Measurements from ENCODE around the gene ZSWIM7. TPM values are rescaled to one million over a fixed set of nuclear protein-coding genes. Genes with fewer than 3 reads are reported as not detected.

Gene ZSWIM7
- total RNA-seq, 2 experiments from 2014 or later: 14.5 to 18.2 TPM

DNA sequence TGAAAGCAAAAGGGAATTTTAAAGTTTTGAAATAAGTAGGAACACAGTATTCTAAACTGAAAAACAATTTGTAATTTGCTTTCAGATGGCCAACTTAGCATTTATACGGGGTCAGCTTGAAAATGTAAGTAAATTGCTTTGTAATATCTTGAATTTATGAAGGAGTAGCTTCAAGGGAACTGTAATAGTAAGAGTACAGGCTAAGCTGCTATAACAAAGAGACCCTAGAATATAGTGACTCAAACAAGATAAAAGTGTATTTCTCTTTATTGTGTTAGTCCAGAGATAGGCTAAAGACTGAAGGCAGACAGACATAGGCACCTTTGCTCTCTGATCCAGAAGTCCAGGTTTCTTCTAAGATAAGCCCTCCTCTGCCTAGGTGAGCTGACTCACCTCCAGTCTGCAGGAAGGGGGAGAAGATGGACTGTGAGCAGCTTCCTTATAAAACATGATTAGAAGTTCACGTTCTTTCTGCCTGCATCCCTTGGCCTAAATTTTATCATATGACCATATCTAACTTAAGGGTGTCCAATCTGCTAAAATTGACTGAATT, 3.3 kb upstream of the ZSWIM7 start:
- CTCF ChIA-PET: interaction anchor here (1.0 kb wide), 1 partner anchor 58 kb away, joined by 3 read pairs; the partner anchor contains the start of gene ADORA2B
- DNase-seq (no peak), ATAC-seq (no peak)
- POLR2A ChIA-PET: interaction anchor here (0.7 kb wide), 2 partner anchors 19 to 423 kb away, joined by 3 read pairs; no protein-coding TSS in a partner anchor
- no peaks in the 10 kb centered on the region for H3K27me3 Mint-ChIP-seq
- TF ChIP-seq, protein P1, sequence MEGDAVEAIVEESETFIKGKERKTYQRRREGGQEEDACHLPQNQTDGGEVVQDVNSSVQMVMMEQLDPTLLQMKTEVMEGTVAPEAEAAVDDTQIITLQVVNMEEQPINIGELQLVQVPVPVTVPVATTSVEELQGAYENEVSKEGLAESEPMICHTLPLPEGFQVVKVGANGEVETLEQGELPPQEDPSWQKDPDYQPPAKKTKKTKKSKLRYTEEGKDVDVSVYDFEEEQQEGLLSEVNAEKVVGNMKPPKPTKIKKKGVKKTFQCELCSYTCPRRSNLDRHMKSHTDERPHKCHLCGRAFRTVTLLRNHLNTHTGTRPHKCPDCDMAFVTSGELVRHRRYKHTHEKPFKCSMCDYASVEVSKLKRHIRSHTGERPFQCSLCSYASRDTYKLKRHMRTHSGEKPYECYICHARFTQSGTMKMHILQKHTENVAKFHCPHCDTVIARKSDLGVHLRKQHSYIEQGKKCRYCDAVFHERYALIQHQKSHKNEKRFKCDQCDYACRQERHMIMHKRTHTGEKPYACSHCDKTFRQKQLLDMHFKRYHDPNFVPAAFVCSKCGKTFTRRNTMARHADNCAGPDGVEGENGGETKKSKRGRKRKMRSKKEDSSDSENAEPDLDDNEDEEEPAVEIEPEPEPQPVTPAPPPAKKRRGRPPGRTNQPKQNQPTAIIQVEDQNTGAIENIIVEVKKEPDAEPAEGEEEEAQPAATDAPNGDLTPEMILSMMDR (IDR thresholded peaks at IDR 0.05): no peak
- intact Hi-C loops (cut with micrococcal nuclease): loop anchor here (10.0 kb wide), 1 partner anchor 178 kb away; no protein-coding TSS in a partner anchor
- H3K36me3 Mint-ChIP-seq (ENCODE audit: low read depth): peaks cover 64% of the 10 kb centered on the region
- peaks cover 9% of the 10 kb centered on the region for H3K9me3 Mint-ChIP-seq
- H3K4me3 Mint-ChIP-seq: no peak overlapping the region
- H3K4me1 Mint-ChIP-seq (ENCODE audit: low read depth): peaks cover 35% of the 10 kb centered on the region
- H3K27ac Mint-ChIP-seq: no peak overlapping the region

DNA sequence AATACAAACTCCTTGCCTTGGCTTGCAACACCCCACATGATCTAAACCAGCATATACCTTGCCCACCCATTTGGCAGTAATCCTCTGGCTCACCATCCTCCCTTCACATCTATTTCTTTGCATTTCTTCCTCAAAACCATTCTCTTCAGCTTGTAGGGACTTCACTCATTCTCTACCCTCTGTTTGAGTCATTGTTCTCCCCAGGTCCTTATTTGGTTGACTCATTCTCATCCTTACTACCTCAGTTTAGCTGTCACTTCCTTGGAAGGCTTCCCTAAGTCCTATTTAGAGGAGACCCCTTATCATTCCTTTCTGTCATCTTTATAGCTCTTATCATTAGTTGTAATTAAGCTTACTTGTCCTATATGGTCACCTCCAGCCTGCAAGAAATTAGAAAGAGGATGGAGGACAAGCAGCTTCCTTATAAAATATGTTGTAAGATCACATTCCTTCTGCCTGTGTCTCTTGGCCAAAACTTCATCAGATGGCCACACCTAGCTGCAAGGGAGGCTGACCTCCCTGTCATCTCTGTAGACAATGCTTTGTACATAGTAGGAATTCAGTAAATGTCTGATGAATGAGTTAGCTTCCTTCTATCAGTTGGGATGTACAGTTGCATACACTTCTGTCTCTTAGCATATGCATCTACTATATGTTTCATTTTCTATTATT, 1.9 kb upstream of the ZSWIM7 start:
- Mint-ChIP-seq H3K36me3 (ENCODE audit: low read depth) (peaks cover 57% of the 10 kb centered on the region), H3K9me3 (peaks cover 9% of the 10 kb centered on the region), H3K4me1 (ENCODE audit: low read depth) (peaks cover 30% of the 10 kb centered on the region), H3K4me3 (peak overlapping the region; percentile 96), H3K27ac (peak overlapping the region; percentile 92), H3K27me3 (no peaks in the 10 kb centered on the region)
- TF ChIP-seq, protein P1 (IDR thresholded peaks at IDR 0.05): no peak
- ChIA-PET POLR2A (interaction anchor here (0.6 to 2.5 kb wide), 6 partner anchors 10 to 46 kb away, joined by 3 to 9 read pairs (median 4); no protein-coding TSS in a partner anchor), CTCF (interaction anchor here (0.6 kb wide), 1 partner anchor 13 kb away, joined by 3 read pairs; no protein-coding TSS in a partner anchor)
- ATAC-seq (no peak), DNase-seq (peak; percentile 11)
- intact Hi-C loops (cut with micrococcal nuclease): loop anchor here (10.0 kb wide), 1 partner anchor 177 kb away; no protein-coding TSS in a partner anchor

DNA sequence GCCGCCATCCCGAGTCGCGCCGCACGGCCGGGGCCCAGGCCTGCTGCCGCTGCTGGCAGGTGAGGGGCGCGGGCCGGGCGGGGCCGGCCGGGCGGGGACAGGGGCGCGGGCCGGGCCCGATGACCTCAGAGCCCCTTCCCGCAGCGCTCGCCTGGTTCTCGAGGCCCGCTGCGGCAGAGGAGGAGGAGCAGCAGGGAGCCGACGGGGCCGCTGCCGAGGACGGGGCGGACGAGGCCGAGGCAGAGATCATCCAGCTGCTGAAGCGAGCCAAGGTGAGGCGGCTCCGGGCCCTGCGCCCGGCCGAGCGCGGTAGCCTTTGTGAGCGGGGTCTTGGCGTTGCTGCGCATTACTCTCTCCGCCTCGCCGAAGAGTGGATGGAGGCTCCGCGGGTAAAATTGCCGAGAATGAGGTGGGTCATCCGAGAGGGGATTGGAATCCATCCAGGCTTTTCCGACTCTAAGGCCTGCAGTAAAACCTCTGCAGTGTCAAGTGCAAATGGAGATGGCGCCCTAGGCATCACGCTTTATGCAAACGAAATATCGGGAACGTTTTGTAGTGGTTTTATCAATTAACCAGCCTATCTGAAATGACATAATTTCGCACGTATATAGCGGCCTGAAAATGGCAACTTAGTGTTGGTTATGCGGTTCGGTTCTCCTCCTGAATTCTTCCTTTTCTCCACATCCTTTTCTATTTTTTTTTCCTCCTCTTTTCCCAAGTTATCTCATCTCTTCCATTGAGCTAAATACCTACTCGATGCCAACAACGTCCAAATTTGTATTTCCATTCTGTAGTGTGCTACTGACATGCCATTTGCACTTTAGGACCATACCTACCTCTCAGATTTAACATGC, 697 bp upstream of the ZSWIM7 start:
- no peaks in the 10 kb centered on the region for H3K27me3 Mint-ChIP-seq
- H3K4me1 Mint-ChIP-seq (ENCODE audit: low read depth): peaks cover 28% of the 10 kb centered on the region
- H3K9me3 Mint-ChIP-seq: peaks cover 9% of the 10 kb centered on the region
- ChIA-PET POLR2A (interaction anchor here (0.6 to 2.5 kb wide), 13 partner anchors 7 to 383 kb away, joined by 3 to 22 read pairs (median 4); partner anchors contain the start of genes ADORA2B and UBB), CTCF (interaction anchor here (0.8 to 1.8 kb wide), 6 partner anchors 9 to 172 kb away, joined by 3 to 10 read pairs (median 3); partner anchors contain the start of gene ADORA2B)
- peak overlapping the region; percentile 92 for H3K27ac Mint-ChIP-seq
- ATAC-seq: no peak
- peaks cover 46% of the 10 kb centered on the region for H3K36me3 Mint-ChIP-seq (ENCODE audit: low read depth)
- peak overlapping the region; percentile 96 for H3K4me3 Mint-ChIP-seq
- intact Hi-C loops (cut with micrococcal nuclease): loop anchor here (5.0 to 10.0 kb wide), 2 partner anchors 43 to 175 kb away; no protein-coding TSS in a partner anchor
- DNase-seq: peak; percentile 49
- TF ChIP-seq, protein P1 (IDR thresholded peaks at IDR 0.05): no peak

DNA sequence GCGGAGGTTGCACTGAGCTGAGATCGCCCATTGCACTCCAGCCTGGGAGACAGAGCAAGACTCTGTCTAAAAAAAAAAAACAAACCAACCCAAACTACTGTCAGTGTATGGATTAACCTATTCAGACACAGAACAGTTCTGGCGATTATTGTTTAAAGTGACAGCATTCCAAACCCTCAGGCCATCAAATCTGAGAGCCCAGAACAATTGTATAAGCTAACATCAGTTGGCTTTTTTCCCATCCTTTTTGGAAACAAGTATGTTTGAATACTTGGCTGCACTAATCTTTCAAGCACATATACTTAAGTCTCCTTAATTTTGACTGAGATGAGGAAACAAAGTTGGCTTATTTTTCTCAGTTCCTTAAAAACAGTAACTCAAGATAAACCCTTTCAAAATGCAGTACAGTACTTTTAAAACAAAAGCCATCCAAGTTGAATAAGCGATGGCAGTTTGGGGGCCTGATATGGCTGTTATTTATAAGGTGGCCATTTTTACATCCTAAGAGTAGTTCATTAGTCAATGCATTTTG, 1.4 kb downstream of the ZSWIM7 start:
- ATAC-seq (no peak), DNase-seq (no peak)
- POLR2A ChIA-PET: interaction anchor here (1.3 to 2.3 kb wide), 3 partner anchors 12 to 218 kb away, joined by 3 to 22 read pairs (median 3); partner anchors contain the start of gene ADORA2B
- no peaks in the 10 kb centered on the region for H3K27me3 Mint-ChIP-seq
- CTCF ChIA-PET: interaction anchor here (0.7 to 1.7 kb wide), 3 partner anchors 33 to 101 kb away, joined by 3 to 14 read pairs (median 3); partner anchors contain the start of gene ADORA2B
- peaks cover 9% of the 10 kb centered on the region for H3K9me3 Mint-ChIP-seq
- intact Hi-C loops (cut with micrococcal nuclease): loop anchor here (5.0 kb wide), 1 partner anchor 41 kb away; no protein-coding TSS in a partner anchor
- H3K4me1 Mint-ChIP-seq (ENCODE audit: low read depth): peaks cover 25% of the 10 kb centered on the region
- H3K4me3 Mint-ChIP-seq: peak overlapping the region; percentile 96
- H3K27ac Mint-ChIP-seq: peak overlapping the region; percentile 96
- TF ChIP-seq, protein P1 (IDR thresholded peaks at IDR 0.05): no peak
- H3K36me3 Mint-ChIP-seq (ENCODE audit: low read depth): peaks cover 29% of the 10 kb centered on the region

All from activated CD8-positive, alpha-beta T cell treated with anti-CD3 and anti-CD28 coated beads for 36 hours (primary cell).